Measurements from ENCODE around the gene EWSR1.

- peak; percentile 83 to 90 (median 85) for TF ChIP-seq CTCF (IDR thresholded peaks at IDR 0.05)
- peak in 1 of 2 donors; percentile 66 for TF ChIP-seq POLR2AphosphoS5 (IDR thresholded peaks at IDR 0.05)
These were observed 38.2 kb downstream of the EWSR1 start, which contains the start of gene GAS2L1 for GRCh38 chr22:29306175-29306834.
